GM12878 (cell line): ENCODE measurements around the gene ROBO1.
A peak's percentile ranks its signal among the peaks of the same experiment; 100 is the strongest.

Source experiments
- CTCF ChIP-seq, 3 experiments: IDR thresholded peaks in 2 of 3; conservative IDR thresholded peaks in 1 of 3; 2 replicates each; pipeline ENCODE4 v1.5.1; 2011; ENCODE audit warnings: low read depth in 3 of 3, low read length in 3 of 3, mild to moderate bottlenecking in 3 of 3, control low read depth in 2 of 3, moderate library complexity in 2 of 3, inconsistent platforms in 1 of 3, mixed read lengths in 1 of 3; ENCODE audit not compliant: control insufficient read depth in 2 of 3, insufficient read depth in 1 of 3; ENCODE audit errors: extremely low read depth in 1 of 3
- MYC ChIP-seq: IDR thresholded peaks from 2 replicates; pipeline ENCODE4 v1.6.1; 2011; ENCODE audit warnings: mild to moderate bottlenecking, low read length, moderate library complexity, inconsistent platforms; ENCODE audit not compliant: insufficient read depth, insufficient replicate concordance, insufficient read length, severe bottlenecking

- peak; percentile 73 to 81 (median 75) for TF ChIP-seq CTCF (IDR thresholded peaks at IDR 0.05 in 2 of 3, conservative IDR thresholded peaks at IDR 0.05 in 1 of 3; ENCODE audit: control insufficient read depth in 2 of 3, extremely low read depth in 1 of 3, insufficient read depth in 1 of 3, low read depth in 3 of 3, low read length in 3 of 3)
- no peak for TF ChIP-seq MYC
These were observed 1122.0 kb downstream of the ROBO1 start for GRCh38 chr3:78645628-78646310.
